ENCODE measurements around the gene CASP8. TPM values are rescaled to one million over a fixed set of nuclear protein-coding genes. Genes with fewer than 3 reads are reported as not detected.

CASP8 gene
- total and polyA plus RNA-seq, 12 donors = 8.2 to 55.8 (median 19.4) TPM

DNA sequence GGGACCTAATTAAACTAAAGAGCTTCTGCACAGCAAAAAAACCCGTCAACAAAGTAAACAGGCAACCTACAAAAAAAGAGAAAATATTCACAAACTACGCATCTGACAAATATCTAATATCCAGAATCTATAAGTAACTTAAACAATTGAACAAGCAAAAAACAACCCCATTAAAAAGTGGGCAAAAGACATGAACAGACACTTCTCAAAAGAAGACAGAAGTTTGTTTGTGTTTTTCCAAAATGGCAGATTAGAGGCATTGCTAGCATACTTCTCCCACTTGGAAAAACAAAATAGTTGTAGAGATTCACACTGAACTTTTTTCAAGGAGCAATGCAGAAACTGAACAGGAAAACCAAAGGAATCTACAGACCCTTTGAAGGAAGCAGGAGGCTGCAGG is 59.2 kb downstream of the CASP8 start:
- H3K27me3 ChIP-seq = no peaks in the 10 kb centered on the region
- H3K4me1 ChIP-seq (replicated peaks in 1 of 2) = no peaks in the 10 kb centered on the region
- H3K36me3 ChIP-seq (replicated peaks in 1 of 2) = no peaks in the 10 kb centered on the region
- DNase-seq = no peak
- intact Hi-C loops (cut with DNase I) = no loop called here
- H3K27ac ChIP-seq = no peak overlapping the region
- peaks cover 0 to 12% (median 7%) of the 10 kb centered on the region in 3 donors for H3K9me3 ChIP-seq (replicated peaks in 1 of 3)
- WGBS, 4 donors = 43 to 72% (median 52%) methylated on average over 2 of the region's 2 CpGs
- TF ChIP-seq POLR2A (IDR thresholded peaks at IDR 0.05) = no peak
- TF ChIP-seq, protein P1, sequence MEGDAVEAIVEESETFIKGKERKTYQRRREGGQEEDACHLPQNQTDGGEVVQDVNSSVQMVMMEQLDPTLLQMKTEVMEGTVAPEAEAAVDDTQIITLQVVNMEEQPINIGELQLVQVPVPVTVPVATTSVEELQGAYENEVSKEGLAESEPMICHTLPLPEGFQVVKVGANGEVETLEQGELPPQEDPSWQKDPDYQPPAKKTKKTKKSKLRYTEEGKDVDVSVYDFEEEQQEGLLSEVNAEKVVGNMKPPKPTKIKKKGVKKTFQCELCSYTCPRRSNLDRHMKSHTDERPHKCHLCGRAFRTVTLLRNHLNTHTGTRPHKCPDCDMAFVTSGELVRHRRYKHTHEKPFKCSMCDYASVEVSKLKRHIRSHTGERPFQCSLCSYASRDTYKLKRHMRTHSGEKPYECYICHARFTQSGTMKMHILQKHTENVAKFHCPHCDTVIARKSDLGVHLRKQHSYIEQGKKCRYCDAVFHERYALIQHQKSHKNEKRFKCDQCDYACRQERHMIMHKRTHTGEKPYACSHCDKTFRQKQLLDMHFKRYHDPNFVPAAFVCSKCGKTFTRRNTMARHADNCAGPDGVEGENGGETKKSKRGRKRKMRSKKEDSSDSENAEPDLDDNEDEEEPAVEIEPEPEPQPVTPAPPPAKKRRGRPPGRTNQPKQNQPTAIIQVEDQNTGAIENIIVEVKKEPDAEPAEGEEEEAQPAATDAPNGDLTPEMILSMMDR (IDR thresholded peaks at IDR 0.05) = no peak
- H3K4me3 ChIP-seq = no peak overlapping the region

- DNase-seq = no peak
- no peaks in the 10 kb centered on the region for H3K27me3 ChIP-seq
- no peaks in the 10 kb centered on the region for H3K36me3 ChIP-seq (replicated peaks in 1 of 2)
- no peak for TF ChIP-seq POLR2A (IDR thresholded peaks at IDR 0.05)
- TF ChIP-seq, protein P1 (IDR thresholded peaks at IDR 0.05) = no peak
- intact Hi-C loops (cut with DNase I) = no loop called here
- H3K27ac ChIP-seq = no peak overlapping the region
- no peak overlapping the region for H3K4me3 ChIP-seq
- H3K4me1 ChIP-seq (replicated peaks in 1 of 2) = no peaks in the 10 kb centered on the region
- peaks cover 0 to 12% (median 7%) of the 10 kb centered on the region in 3 donors for H3K9me3 ChIP-seq (replicated peaks in 1 of 3)
- WGBS, 4 donors = 93 to 100% (median 96%) methylated on average over 4 of the region's 4 CpGs
These were observed 59.9 kb downstream of the CASP8 start for GRCh38 chr2:201320257-201320656.

GRCh38 chr2:201320701-201321100 is 60.4 kb downstream of the CASP8 start:
- TF ChIP-seq, protein P1 (IDR thresholded peaks at IDR 0.05) = no peak
- TF ChIP-seq POLR2A (IDR thresholded peaks at IDR 0.05) = no peak
- H3K27me3 ChIP-seq = no peaks in the 10 kb centered on the region
- H3K4me1 ChIP-seq (replicated peaks in 1 of 2) = no peaks in the 10 kb centered on the region
- DNase-seq = no peak
- no peak overlapping the region for H3K4me3 ChIP-seq
- H3K27ac ChIP-seq = no peak overlapping the region
- 89 to 91% (median 90%) methylated on average over 3 to 4 of the region's 4 CpGs for WGBS, 4 donors
- peaks cover 0 to 12% (median 7%) of the 10 kb centered on the region in 3 donors for H3K9me3 ChIP-seq (replicated peaks in 1 of 3)
- H3K36me3 ChIP-seq (replicated peaks in 1 of 2) = no peaks in the 10 kb centered on the region
- intact Hi-C loops (cut with DNase I) = no loop called here

DNA sequence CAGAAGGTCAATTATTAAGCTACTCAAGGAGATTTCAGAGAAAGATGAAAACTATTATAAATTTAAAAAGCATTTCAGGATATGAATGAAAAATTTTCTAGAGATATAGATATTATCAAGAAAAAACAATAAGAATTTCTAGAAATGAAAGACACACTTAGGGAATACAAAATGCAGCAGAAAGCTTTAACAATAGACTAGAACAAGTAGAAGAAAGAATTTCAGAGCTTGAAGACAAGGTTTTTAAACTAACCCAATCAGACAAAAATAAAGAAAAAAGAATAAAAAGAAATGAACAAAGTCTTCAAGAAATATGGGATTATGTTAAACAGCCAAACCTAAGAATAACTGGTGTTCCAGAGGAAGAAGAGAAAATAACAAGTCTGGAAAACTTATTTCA is 62.4 kb downstream of the CASP8 start:
- DNase-seq = no peak
- peaks cover 0 to 12% (median 7%) of the 10 kb centered on the region in 3 donors for H3K9me3 ChIP-seq (replicated peaks in 1 of 3)
- intact Hi-C loops (cut with DNase I) = no loop called here

More for the DNA sequence above, 62.4 kb downstream of the CASP8 start:
- H3K27me3 ChIP-seq = no peaks in the 10 kb centered on the region
- no peaks in the 10 kb centered on the region for H3K36me3 ChIP-seq (replicated peaks in 1 of 2)
- H3K4me3 ChIP-seq = no peak overlapping the region
- no peak overlapping the region for H3K27ac ChIP-seq
- no peaks in the 10 kb centered on the region for H3K4me1 ChIP-seq (replicated peaks in 1 of 2)
- TF ChIP-seq, protein P1 (IDR thresholded peaks at IDR 0.05) = no peak
- TF ChIP-seq POLR2A (IDR thresholded peaks at IDR 0.05) = no peak

All from adrenal gland (tissue), 12 donors.